ENCODE data around the gene CARS1. TPM values are rescaled to one million over a fixed set of nuclear protein-coding genes. Genes with fewer than 3 reads are reported as not detected.

CARS1 gene
- total RNA-seq, 4 donors from 2014 or later: 37.0 to 61.3 (median 52.3) TPM

GRCh38 chr11:3060436-3061025 lies 3.3 kb upstream of the CARS1 start:
- peaks cover 11 to 21% (median 12%) of the 10 kb centered on the region in 4 donors for H3K4me1 ChIP-seq
- intact Hi-C loops (cut with DNase I; ENCODE audit: low total_unique reads): no loop called here
- no peaks in the 10 kb centered on the region for H3K9me3 ChIP-seq
- DNase-seq: no peak
- no peaks in the 10 kb centered on the region for H3K27me3 ChIP-seq
- H3K36me3 ChIP-seq: no peaks in the 10 kb centered on the region
- no peak overlapping the region for H3K27ac ChIP-seq
- WGBS, 2 donors (ENCODE audit: low coverage in 1 of 2): 87 to 90% methylated on average over 7 to 11 of the region's 11 CpGs
- TF ChIP-seq POLR2AphosphoS5 (IDR thresholded peaks at IDR 0.05): no peak
- no peak for TF ChIP-seq CTCF (IDR thresholded peaks at IDR 0.05)
- TF ChIP-seq POLR2A (IDR thresholded peaks at IDR 0.05): no peak
- TF ChIP-seq EP300 (IDR thresholded peaks at IDR 0.05; ENCODE audit: low read depth): no peak
- in situ Hi-C loops (cut with MboI; ENCODE audit: low pct_ligation_motif_present in 1 of 4, low pct_unique_long_range_greater_than_20kb in 1 of 4, low sequenced_read_pairs in 3 of 4): no loop called here
- H3K4me3 ChIP-seq: no peak overlapping the region

DNA sequence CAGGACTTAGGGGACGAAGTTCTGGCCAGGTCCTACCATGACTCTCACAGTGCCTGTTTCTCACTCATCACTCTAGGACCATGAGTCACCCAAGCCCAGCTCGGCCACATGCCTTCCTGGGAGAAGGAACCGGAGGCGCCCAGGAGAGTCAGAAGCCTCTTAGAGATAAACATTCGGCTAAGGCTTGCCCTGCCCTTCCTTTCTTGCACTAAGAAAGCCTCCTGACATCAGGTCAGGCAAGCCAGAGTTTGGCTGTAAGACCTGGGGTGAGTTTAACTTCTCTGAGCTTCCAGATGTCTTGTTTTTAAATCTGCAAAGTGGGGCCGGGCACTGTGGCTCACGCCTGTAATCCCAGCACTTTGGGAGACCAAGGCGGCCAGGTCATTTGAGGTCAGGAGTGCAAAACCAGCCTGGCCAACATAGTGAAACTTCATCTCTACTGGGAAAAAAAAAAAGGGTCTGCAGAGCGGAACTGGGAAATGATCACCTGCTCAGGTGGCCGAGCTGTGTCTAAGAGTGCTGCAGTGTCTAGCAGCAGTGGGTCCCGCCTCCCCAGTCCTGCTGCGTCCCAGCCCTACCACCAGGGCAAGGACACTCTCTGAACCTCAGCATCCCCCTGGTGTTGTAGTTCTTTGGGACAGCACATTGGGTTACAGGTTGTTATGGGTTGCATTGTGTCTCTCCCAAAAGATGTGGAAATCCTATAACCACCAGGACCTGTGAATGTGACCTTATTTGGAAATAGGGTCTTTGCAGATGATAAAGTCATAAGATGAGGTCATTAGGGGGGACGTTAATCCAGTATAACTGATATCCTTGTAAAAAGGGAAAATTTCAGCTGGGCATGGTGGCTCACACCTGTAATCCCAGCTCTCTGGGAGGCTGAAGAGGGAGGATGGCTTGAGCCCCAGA lies 1.8 kb upstream of the CARS1 start:
- peak overlapping the region in 2 of 4 donors; percentile 19 for H3K27ac ChIP-seq
- in situ Hi-C loops (cut with MboI; ENCODE audit: low pct_ligation_motif_present in 1 of 4, low pct_unique_long_range_greater_than_20kb in 1 of 4, low sequenced_read_pairs in 3 of 4): loop anchor here in 1 of 4 donors (10.0 kb wide), 1 partner anchor 64 kb away; the partner anchor contains the start of gene NAP1L4
- TF ChIP-seq CTCF (IDR thresholded peaks at IDR 0.05): no peak
- TF ChIP-seq POLR2A (IDR thresholded peaks at IDR 0.05): no peak
- no peak for TF ChIP-seq EP300 (IDR thresholded peaks at IDR 0.05; ENCODE audit: low read depth)
- no peak for TF ChIP-seq POLR2AphosphoS5 (IDR thresholded peaks at IDR 0.05)
- no peak for DNase-seq
- no peak overlapping the region for H3K4me3 ChIP-seq
- no peaks in the 10 kb centered on the region for H3K36me3 ChIP-seq
- H3K9me3 ChIP-seq: no peaks in the 10 kb centered on the region
- 76 to 79% methylated on average over 5 to 13 of the region's 13 CpGs for WGBS, 2 donors (ENCODE audit: low coverage in 1 of 2)
- intact Hi-C loops (cut with DNase I; ENCODE audit: low total_unique reads): no loop called here
- no peaks in the 10 kb centered on the region for H3K27me3 ChIP-seq
- peaks cover 11 to 26% (median 17%) of the 10 kb centered on the region in 4 donors for H3K4me1 ChIP-seq

DNA sequence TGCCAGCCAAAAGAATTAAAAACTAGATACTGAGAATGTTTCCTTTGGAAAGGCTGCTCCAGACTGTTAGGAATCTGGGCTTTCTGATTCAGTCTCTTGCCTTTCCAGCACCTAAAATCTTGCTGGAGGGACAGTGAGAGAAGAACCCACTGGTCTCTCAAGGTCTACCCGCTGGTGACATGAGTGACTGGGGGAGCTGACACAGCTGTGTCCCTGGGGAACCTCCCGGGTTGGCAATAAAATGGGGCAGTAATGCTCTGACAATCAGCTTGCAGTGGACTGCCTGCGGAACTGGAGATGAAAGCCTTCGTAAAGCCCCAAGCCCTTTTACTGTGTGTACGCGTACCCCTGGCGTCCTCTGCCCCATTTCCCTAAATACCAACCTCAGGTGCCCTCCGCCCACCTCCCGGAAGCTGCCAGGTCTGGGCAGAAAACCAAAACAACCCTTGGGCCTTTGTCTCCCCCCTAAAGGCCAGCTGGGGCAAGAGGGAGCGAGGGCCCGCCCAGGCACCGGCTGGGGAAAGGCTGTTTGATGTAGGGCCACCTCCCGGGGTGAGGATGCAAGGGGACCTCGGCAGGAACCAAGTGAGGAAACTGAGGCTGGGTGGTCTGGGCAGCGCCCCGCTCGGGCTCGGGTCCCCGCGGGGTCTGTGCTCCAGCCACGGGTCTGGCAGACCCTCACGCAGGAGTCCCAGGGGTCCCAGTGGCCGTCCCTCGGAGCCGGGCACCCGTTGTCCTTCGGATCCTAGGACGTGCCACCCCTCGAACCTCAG lies 741 bp downstream of the CARS1 start:
- WGBS, 2 donors (ENCODE audit: low coverage in 1 of 2): 3% methylated on average over 15 of the region's 29 CpGs; no CpG with 5 or more reads in 1 of the 2 donors
- TF ChIP-seq EP300 (IDR thresholded peaks at IDR 0.05; ENCODE audit: low read depth) (no peak), CTCF (IDR thresholded peaks at IDR 0.05) (no peak), POLR2AphosphoS5 (IDR thresholded peaks at IDR 0.05) (no peak), POLR2A (IDR thresholded peaks at IDR 0.05) (no peak)
- H3K36me3 ChIP-seq: peaks cover 0 to 3% (median 0%) of the 10 kb centered on the region in 4 donors
- intact Hi-C loops (cut with DNase I; ENCODE audit: low total_unique reads): no loop called here
- DNase-seq: peak; percentile 37
- in situ Hi-C loops (cut with MboI; ENCODE audit: low pct_ligation_motif_present in 1 of 4, low pct_unique_long_range_greater_than_20kb in 1 of 4, low sequenced_read_pairs in 3 of 4): loop anchor here in 1 of 4 donors (10.0 kb wide), 1 partner anchor 62 kb away; the partner anchor contains the start of gene NAP1L4
- H3K4me1 ChIP-seq: peaks cover 11 to 29% (median 19%) of the 10 kb centered on the region in 4 donors
- no peaks in the 10 kb centered on the region for H3K9me3 ChIP-seq
- H3K27me3 ChIP-seq: no peaks in the 10 kb centered on the region
- peak overlapping the region; percentile 84 to 94 (median 88) for H3K4me3 ChIP-seq
- H3K27ac ChIP-seq: peak overlapping the region; percentile 86 to 93 (median 90)

All from transverse colon (tissue), 4 donors.